ENCODE measurements around the gene STK32B. TPM values are rescaled to one million over a fixed set of nuclear protein-coding genes. Genes with fewer than 3 reads are reported as not detected.

Gene STK32B
- total and polyA plus RNA-seq, 2 donors (not counting 1 experiment from before 2014, with no cell fraction given) = 0.22 to 0.30 TPM

GRCh38 chr4:5444918-5445517 lies 393.7 kb downstream of the STK32B start:
- Histone ChIP-seq H3K27ac (ENCODE audit: low read length in 2 of 2) (no peak overlapping the region), H3K4me3 (ENCODE audit: control extremely low read depth in 1 of 5, extremely low read depth in 1 of 5, insufficient read depth in 1 of 5, low read depth in 2 of 5, low read length in 4 of 5) (no peak overlapping the region), H4K20me1 (ENCODE audit: control insufficient read depth, insufficient read depth, low read length, poor library complexity, severe bottlenecking) (no peaks in the 10 kb centered on the region), H2AFZ (ENCODE audit: insufficient read depth, low read depth, low read length, poor library complexity, severe bottlenecking) (no peak overlapping the region), H3K4me2 (replicated peaks; ENCODE audit: low read depth, low read length, poor library complexity, severe bottlenecking) (no peak overlapping the region), H3K9ac (ENCODE audit: low read length) (no peak overlapping the region), H3K4me1 (ENCODE audit: control insufficient read depth in 2 of 2, insufficient read depth in 2 of 2, low read length in 2 of 2) (no peaks in the 10 kb centered on the region), H3K36me3 (replicated peaks in 1 of 2; ENCODE audit: control extremely low read depth in 1 of 2, control insufficient read depth in 1 of 2, extremely low read depth in 1 of 2, insufficient read depth in 2 of 2, low read length in 1 of 2) (no peaks in the 10 kb centered on the region), H3K27me3 (replicated peaks in 1 of 4; ENCODE audit: control extremely low read depth in 1 of 4, control insufficient read depth in 3 of 4, insufficient read depth in 4 of 4, low read length in 3 of 4) (no peaks in the 10 kb centered on the region), H3K9me3 (ENCODE audit: control extremely low read depth in 1 of 3, control insufficient read depth in 2 of 3, insufficient read depth in 1 of 3, low read length in 2 of 3) (peaks cover 0 to 3% (median 0%) of the 10 kb centered on the region in 3 donors), H3K79me2 (ENCODE audit: control insufficient read depth, insufficient read depth, low read length) (no peaks in the 10 kb centered on the region)
- ATAC-seq (ENCODE audit: low read depth) (no peak), DNase-seq (no peak)
- 90% methylated on average over 6 of the region's 10 CpGs for WGBS (ENCODE audit: insufficient coverage)
- Mint-ChIP-seq H3K9me3 (ENCODE audit: insufficient read depth) (no peaks in the 10 kb centered on the region), H3K4me3 (no peak overlapping the region), H3K27ac (no peak overlapping the region), H3K27me3 (no peaks in the 10 kb centered on the region), H3K4me1 (no peaks in the 10 kb centered on the region)
- no peak for TF ChIP-seq CTCF (IDR thresholded peaks at IDR 0.05)
- TF ChIP-seq EZH2 (IDR thresholded peaks at IDR 0.05; ENCODE audit: borderline replicate concordance, insufficient read depth, low read depth, low read length, poor library complexity, severe bottlenecking) = no peak
- ChIA-PET CTCF (no interaction called here), POLR2A (no interaction called here)
- intact Hi-C loops (cut with micrococcal nuclease) = no loop called here

DNA sequence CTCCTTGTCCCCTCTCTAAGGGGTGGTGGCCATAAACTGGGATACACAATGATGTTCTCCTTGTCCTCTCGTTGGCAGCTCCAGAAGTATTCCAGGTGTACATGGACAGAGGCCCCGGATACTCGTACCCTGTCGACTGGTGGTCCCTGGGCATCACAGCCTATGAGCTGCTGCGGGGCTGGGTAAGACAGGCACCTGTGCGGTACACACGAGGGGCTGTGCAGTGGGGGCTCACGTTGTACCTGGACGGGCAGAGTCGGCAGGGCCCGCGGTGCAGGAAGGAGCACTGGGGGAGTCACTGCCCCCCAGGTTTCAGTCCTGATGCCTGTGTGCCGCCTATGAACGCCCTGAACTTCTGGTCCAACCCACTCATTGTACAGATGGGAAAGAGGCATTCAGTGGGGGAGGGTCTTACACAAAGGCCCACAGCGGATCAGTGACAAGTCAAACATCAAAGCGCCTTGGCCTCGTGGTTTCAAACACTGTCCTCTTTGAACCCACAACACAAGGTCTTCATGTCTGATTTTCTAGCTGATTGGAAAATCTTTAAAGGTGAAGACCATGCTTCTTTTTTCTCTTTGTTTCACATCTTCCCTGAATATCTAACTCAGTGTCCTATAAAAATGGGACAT lies 395.4 kb downstream of the STK32B start:
- Histone ChIP-seq H2AFZ (ENCODE audit: insufficient read depth, low read depth, low read length, poor library complexity, severe bottlenecking) (no peak overlapping the region), H3K4me2 (replicated peaks; ENCODE audit: low read depth, low read length, poor library complexity, severe bottlenecking) (no peak overlapping the region), H4K20me1 (ENCODE audit: control insufficient read depth, insufficient read depth, low read length, poor library complexity, severe bottlenecking) (no peaks in the 10 kb centered on the region), H3K36me3 (replicated peaks in 1 of 2; ENCODE audit: control extremely low read depth in 1 of 2, control insufficient read depth in 1 of 2, extremely low read depth in 1 of 2, insufficient read depth in 2 of 2, low read length in 1 of 2) (no peaks in the 10 kb centered on the region), H3K27me3 (replicated peaks in 1 of 4; ENCODE audit: control extremely low read depth in 1 of 4, control insufficient read depth in 3 of 4, insufficient read depth in 4 of 4, low read length in 3 of 4) (no peaks in the 10 kb centered on the region), H3K9me3 (ENCODE audit: control extremely low read depth in 1 of 3, control insufficient read depth in 2 of 3, insufficient read depth in 1 of 3, low read length in 2 of 3) (peaks cover 0 to 3% (median 0%) of the 10 kb centered on the region in 3 donors), H3K4me3 (ENCODE audit: control extremely low read depth in 1 of 5, extremely low read depth in 1 of 5, insufficient read depth in 1 of 5, low read depth in 2 of 5, low read length in 4 of 5) (no peak overlapping the region), H3K79me2 (ENCODE audit: control insufficient read depth, insufficient read depth, low read length) (no peaks in the 10 kb centered on the region), H3K9ac (ENCODE audit: low read length) (no peak overlapping the region), H3K4me1 (ENCODE audit: control insufficient read depth in 2 of 2, insufficient read depth in 2 of 2, low read length in 2 of 2) (no peaks in the 10 kb centered on the region), H3K27ac (ENCODE audit: low read length in 2 of 2) (no peak overlapping the region)
- H3K4me1 Mint-ChIP-seq = no peaks in the 10 kb centered on the region
- ChIA-PET POLR2A (no interaction called here), CTCF (no interaction called here)
- no peaks in the 10 kb centered on the region for H3K9me3 Mint-ChIP-seq (ENCODE audit: insufficient read depth)
- no peak for DNase-seq
- no peak overlapping the region for H3K27ac Mint-ChIP-seq
- H3K27me3 Mint-ChIP-seq = no peaks in the 10 kb centered on the region
- intact Hi-C loops (cut with micrococcal nuclease) = no loop called here
- H3K4me3 Mint-ChIP-seq = no peak overlapping the region
- TF ChIP-seq CTCF (IDR thresholded peaks at IDR 0.05) (no peak), EZH2 (IDR thresholded peaks at IDR 0.05; ENCODE audit: borderline replicate concordance, insufficient read depth, low read depth, low read length, poor library complexity, severe bottlenecking) (no peak)
- WGBS (ENCODE audit: insufficient coverage) = 92% methylated on average over 14 of the region's 17 CpGs
- no peak for ATAC-seq (ENCODE audit: low read depth)
